ENCODE data around the gene MPDU1.

DNA sequence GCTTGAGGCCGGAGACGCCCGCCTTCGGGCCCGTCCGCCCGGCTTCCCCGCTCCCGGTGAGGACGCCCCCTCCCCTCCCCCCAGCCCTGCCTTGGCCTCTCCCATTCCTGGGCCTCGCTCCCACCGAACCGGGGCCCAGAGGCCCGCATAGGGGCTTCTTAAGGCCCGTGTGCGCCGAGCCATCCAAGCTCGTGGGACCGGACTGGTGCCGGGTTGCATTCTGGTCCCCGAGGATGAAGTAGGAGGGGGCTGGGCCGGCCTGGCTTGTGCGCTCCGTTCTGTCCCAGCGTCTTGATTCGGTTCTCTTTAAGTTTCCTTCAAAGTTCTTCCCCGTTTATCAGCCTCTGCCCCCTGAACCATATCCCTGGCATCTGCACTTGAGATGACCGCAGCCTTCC, 21.4 kb upstream of the MPDU1 start:
- TF ChIP-seq, protein P1, sequence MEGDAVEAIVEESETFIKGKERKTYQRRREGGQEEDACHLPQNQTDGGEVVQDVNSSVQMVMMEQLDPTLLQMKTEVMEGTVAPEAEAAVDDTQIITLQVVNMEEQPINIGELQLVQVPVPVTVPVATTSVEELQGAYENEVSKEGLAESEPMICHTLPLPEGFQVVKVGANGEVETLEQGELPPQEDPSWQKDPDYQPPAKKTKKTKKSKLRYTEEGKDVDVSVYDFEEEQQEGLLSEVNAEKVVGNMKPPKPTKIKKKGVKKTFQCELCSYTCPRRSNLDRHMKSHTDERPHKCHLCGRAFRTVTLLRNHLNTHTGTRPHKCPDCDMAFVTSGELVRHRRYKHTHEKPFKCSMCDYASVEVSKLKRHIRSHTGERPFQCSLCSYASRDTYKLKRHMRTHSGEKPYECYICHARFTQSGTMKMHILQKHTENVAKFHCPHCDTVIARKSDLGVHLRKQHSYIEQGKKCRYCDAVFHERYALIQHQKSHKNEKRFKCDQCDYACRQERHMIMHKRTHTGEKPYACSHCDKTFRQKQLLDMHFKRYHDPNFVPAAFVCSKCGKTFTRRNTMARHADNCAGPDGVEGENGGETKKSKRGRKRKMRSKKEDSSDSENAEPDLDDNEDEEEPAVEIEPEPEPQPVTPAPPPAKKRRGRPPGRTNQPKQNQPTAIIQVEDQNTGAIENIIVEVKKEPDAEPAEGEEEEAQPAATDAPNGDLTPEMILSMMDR (IDR thresholded peaks at IDR 0.05): no peak
- no peak for TF ChIP-seq POLR2A (IDR thresholded peaks at IDR 0.05)

Measured in adrenal gland (tissue), 5 donors.